Right ventricle myocardium superior (tissue), 1 donor: ENCODE results near the gene GRAMD2B. TPM values are rescaled to one million over a fixed set of nuclear protein-coding genes. Genes with fewer than 3 reads are reported as not detected.
"Not testable (repeated sequence)": the region's sequence is repeated elsewhere in the genome, so short reads cannot be mapped to it uniquely, and the experiment has no call there.

ENCODE experiments used
- ATAC-seq: fragments of 200-7000 bp; cut with Tn5 transposase; one replicate; pipeline ENCODE4 v1.9.1; 2020; ENCODE audit warnings: mild to moderate bottlenecking; ENCODE audit not compliant: poor library complexity
- DNase-seq: peaks from one replicate; pipeline ENCODE4 v3.0.0-alpha.2; 2020
- intact Hi-C: fragments of 100-400 bp; cut with DNase I; formaldehyde crosslinking; loops from one replicate; pipeline ENCODE4 v1.11.2; 2022
- total RNA-seq: library from RNA; stranded (reverse); fragmentation: NEBNext Ultra II Directional; extraction: Animal tissue kit (Norgen Biotek cat#: 25700); gene quantifications from one replicate; pipeline ENCODE4 v1.2.1, GENCODE V29; 2021
- donor health status: DM: no; HTN: yes; CAD: no; lungs with severe emphysema.

The GRAMD2B gene
- total RNA-seq, 1 donor from 2014 or later = 25.4 TPM

- intact Hi-C loops = no loop called here
- ATAC-seq = no peak
- no peak for DNase-seq
Measured at GRCh38 chr5:126402621-126403555, 20.3 kb upstream of the GRAMD2B start.

GRCh38 chr5:126403876-126404275 lies 19.3 kb upstream of the GRAMD2B start:
- ATAC-seq = no peak
- intact Hi-C loops = no loop called here
- DNase-seq = no peak

- DNase-seq (no peak), ATAC-seq (no peak)
- intact Hi-C loops = no loop called here
Measured at GRCh38 chr5:126410623-126411022, 12.6 kb upstream of the GRAMD2B start.

- ATAC-seq (no peak), DNase-seq (no peak)
- intact Hi-C loops = no loop called here
Measured at GRCh38 chr5:126413856-126414255, 9.4 kb upstream of the GRAMD2B start.

- intact Hi-C loops = no loop called here
- peak; percentile 97 for ATAC-seq
- no peak for DNase-seq
Measured at GRCh38 chr5:126414874-126415502, 8.2 kb upstream of the GRAMD2B start.

- intact Hi-C loops = no loop called here
- DNase-seq = no peak
- no peak for ATAC-seq
Measured at GRCh38 chr5:126415789-126416188, 7.4 kb upstream of the GRAMD2B start.

GRCh38 chr5:126416266-126416925 lies 6.8 kb upstream of the GRAMD2B start:
- DNase-seq (no peak), ATAC-seq (no peak)
- intact Hi-C loops = no loop called here

- ATAC-seq (no peak), DNase-seq (no peak)
- intact Hi-C loops = no loop called here
Measured at GRCh38 chr5:126417178-126417577, 6.0 kb upstream of the GRAMD2B start.

GRCh38 chr5:126419102-126419501 lies 4.1 kb upstream of the GRAMD2B start:
- intact Hi-C loops = no loop called here
- DNase-seq = no peak
- no peak for ATAC-seq

GRCh38 chr5:126428421-126428820 lies 5.2 kb downstream of the GRAMD2B start:
- ATAC-seq (no peak), DNase-seq (no peak)
- intact Hi-C loops = no loop called here

- DNase-seq (no peak), ATAC-seq (no peak)
- intact Hi-C loops = no loop called here
Measured at GRCh38 chr5:126430631-126431030, 7.4 kb downstream of the GRAMD2B start.

GRCh38 chr5:126433701-126434100 lies 10.5 kb downstream of the GRAMD2B start:
- intact Hi-C loops = no loop called here
- ATAC-seq = no peak
- DNase-seq = no peak

GRCh38 chr5:126435261-126435660 lies 12.1 kb downstream of the GRAMD2B start:
- DNase-seq (no peak), ATAC-seq (no peak)
- intact Hi-C loops = no loop called here

- no peak for DNase-seq
- ATAC-seq = no peak
- intact Hi-C loops = no loop called here
Measured at GRCh38 chr5:126435714-126436113, 12.5 kb downstream of the GRAMD2B start.

GRCh38 chr5:126437721-126438120 lies 14.5 kb downstream of the GRAMD2B start:
- intact Hi-C loops = no loop called here
- no peak for DNase-seq

GRCh38 chr5:126438267-126438666 lies 15.1 kb downstream of the GRAMD2B start:
- DNase-seq = no peak
- intact Hi-C loops = no loop called here
- ATAC-seq = no peak

More at GRCh38 chr5:126437721-126438120, 14.5 kb downstream of the GRAMD2B start:
- no peak for ATAC-seq

GRCh38 chr5:126438868-126439267 lies 15.7 kb downstream of the GRAMD2B start:
- ATAC-seq (no peak), DNase-seq (no peak)
- intact Hi-C loops = no loop called here

GRCh38 chr5:126439724-126440123 lies 16.5 kb downstream of the GRAMD2B start:
- DNase-seq, intact Hi-C loops, ATAC-seq: not testable (repeated sequence)

- intact Hi-C loops = no loop called here
- DNase-seq (no peak), ATAC-seq (peak; percentile 62)
Measured at GRCh38 chr5:126441230-126441629, 18.0 kb downstream of the GRAMD2B start.
